Dermis blood vessel endothelial cell (primary cell): ENCODE measurements around the gene CHAD. TPM values are rescaled to one million over a fixed set of nuclear protein-coding genes. Genes with fewer than 3 reads are reported as not detected.
"Not testable (repeated sequence)": the region's sequence is repeated elsewhere in the genome, so short reads cannot be mapped to it uniquely, and the experiment has no call there.

Experiments
- DNase-seq: peaks from one replicate; pipeline ENCODE4 v3.0.0; 2010
- total RNA-seq: library from RNA; depleted of rRNA; stranded (reverse); fragments of >200 nt; gene quantifications from 2 replicates; pipeline ENCODE4 v1.2.3, GENCODE V29; 2014

CHAD gene
- total RNA-seq, 1 donor from 2014 or later, result not detected

DNA sequence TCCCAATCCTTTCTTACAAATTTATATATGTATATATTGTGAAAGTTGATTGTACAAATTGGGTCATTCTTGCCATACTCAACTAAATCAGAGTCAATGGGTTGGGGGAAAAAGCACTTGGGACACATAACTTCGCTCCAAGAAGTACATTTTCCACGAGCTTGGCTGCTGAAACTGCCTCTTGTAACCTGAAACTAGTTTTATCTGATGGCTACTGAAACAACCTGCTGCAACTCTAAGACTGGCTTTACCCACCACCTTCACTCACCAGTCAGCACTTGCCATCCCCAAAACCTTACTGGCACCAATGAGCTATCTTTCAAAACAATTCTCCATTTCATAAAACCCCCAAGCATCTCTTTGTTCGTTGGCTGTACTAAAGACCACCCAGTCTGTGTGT is 25.1 kb upstream of the CHAD start:
- DNase-seq, result no peak

GRCh38 chr17:50492214-50492613 is 23.5 kb upstream of the CHAD start:
- no peak for DNase-seq

DNA sequence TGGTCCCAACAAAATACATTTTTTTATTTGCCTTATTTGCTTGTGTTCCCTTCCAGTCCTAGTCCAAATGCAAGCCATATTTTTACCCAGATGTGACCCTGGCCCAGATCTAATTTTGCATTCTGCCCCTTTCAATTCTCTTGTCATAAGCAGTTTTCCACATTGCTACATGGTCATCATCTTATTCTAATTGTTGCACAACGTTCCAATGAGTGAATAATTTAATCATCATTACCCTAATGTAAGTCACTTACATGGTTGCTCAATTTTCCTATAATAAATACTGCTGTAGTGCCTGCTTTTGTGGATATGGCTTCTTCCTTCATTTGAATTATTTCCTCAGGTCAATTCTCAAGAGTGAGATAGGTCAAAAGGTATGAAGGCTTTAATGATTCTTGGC is 22.8 kb upstream of the CHAD start:
- no peak for DNase-seq

GRCh38 chr17:50488880-50489279 is 20.2 kb upstream of the CHAD start:
- DNase-seq, result no peak

GRCh38 chr17:50487213-50488096 is 18.8 kb upstream of the CHAD start:
- DNase-seq, result peak; percentile 12

GRCh38 chr17:50484386-50485155 is 15.9 kb upstream of the CHAD start:
- DNase-seq, result no peak

DNA sequence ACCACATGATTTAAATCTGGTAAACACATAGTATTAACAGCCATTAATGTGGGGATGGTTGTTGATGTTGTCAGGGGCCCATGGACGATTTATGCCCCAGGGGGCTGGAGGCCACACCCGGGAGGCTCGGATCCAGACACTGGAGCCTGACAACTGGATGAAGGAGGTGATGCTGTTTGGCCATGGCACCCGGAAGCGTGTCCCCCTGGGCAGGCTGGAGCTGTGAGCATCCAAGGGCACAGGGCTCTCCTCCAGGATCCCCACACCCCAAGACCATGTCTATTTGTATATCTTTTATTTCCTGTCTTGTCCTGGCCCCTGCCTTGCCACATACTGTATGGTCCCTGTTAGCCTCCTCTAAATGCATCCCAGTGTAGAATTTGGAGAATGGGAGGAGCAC is 14.6 kb upstream of the CHAD start:
- DNase-seq, result no peak

GRCh38 chr17:50482516-50482915 is 13.8 kb upstream of the CHAD start:
- DNase-seq, result peak; percentile 97

DNA sequence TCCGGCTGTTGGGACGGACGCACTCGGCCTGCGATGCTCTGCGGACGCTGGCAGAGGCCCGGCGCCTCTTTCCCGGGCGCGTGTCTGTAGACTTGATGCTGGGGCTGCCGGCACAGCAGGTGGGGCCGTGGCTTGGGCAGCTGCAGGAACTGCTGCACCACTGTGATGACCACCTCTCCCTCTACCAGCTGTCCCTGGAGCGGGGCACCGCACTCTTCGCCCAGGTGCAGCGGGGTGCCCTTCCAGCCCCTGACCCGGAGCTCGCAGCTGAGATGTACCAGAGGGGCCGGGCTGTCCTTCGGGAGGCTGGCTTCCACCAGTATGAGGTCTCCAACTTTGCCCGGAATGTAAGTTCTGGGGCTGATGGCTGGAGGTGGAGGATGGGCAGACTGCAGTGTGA is 13.4 kb upstream of the CHAD start:
- DNase-seq, result no peak

GRCh38 chr17:50481648-50482047 is 13.0 kb upstream of the CHAD start:
- no peak for DNase-seq

DNA sequence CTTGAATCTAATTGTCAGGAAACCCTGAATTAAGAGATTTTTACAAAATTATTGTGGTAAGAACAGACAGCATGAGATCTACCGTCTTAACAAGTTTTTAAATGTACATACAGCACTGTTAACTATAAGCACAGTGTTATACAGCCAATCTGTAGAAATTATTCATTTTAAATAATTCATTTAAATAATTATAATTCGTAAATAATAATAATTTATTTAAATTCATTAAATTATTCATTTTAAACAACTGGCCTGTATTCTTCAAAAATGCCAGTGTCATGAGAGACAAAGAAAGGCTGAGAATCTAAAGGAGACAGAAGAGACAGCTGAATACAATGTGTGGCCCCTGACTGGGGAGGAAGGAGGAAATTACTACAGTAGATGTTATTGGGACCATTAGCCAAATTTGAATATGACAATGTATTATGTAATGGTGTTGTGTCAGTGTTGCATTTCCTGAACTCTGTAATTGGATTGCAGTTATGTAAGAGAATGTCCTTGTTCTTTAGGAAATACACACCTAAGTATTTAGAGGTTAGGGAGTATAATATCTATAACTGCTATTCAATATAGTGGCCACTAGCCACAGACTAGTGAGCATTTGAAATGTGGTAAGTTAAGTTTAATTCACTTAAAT is 12.3 kb upstream of the CHAD start:
- DNase-seq, result peak; percentile 55

GRCh38 chr17:50480142-50480764 is 11.6 kb upstream of the CHAD start:
- no peak for DNase-seq

DNA sequence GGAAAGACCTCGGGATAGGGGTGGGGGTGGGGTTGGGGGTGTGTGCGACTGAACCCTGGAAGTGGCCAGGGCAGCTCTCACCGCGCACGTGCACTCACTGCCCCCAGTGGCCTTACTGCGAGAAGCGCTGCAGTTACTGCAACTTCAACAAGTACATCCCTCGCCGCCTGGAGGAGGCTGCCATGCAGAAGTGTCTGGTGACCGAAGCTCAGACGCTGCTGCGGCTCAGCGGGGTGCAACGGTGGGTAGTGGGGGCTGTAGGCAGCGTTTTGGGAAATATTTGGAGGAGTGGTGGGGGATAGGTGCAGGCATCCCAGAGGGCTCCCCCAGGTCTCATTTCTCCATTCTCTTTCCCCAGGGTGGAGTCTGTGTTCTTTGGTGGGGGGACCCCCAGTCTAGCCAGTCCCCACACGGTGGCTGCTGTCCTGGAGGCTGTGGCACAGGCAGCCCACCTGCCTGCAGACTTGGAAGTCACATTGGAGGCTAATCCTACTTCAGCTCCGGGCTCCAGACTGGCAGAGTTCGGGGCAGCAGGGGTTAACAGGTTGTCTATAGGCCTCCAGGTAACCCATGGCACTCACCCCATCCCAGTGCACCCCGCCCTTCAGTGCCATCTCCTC is 11.0 kb upstream of the CHAD start:
- DNase-seq, result peak; percentile 89

DNA sequence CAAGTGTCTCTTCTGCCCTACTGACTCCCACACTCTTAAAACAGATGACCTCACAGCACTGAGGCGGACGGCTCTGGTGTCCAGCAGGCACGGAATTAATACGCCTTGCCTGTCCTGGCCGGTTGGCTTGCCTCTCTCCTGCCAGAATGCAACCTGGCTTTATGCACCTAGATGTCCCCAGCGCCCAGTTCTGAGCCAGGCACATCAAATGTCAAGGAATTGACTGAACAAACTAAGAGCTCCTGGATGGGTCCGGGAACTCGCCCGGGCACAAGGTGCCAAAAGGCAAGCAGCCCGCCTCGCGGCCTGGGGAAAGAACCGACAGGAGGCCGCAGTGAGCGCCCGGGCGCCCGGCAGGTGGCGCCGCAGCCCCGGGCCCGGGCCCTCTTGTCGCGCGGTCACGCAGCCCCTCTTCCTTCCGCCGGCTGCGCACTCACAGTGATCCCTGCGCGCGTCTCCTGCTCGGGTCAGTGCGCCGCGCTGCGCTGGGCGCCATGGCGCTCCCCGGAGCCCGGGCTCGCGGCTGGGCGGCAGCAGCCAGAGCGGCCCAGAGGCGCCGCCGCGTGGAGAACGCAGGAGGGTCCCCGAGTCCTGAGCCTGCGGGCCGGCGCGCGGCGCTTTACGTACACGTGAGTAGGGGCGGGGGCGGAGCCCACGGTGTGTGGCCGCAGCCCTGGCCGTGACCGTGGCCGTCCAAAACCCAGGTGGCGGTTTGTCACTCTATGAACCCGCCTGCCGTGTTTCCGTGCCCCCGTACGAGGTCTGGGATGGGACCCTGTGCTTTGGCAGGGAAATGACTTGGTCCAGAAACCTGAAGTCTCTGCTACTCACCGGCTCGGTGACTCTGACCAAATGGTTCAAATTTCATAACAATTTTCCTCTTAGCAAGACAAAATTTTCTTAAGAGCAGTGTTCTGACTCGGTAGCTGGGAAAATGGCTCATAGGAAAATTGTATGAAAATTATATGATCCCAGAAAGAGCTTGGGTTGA is 10.0 kb upstream of the CHAD start, which contains the start of gene RSAD1:
Gene RSAD1, plus strand, starts transcription at position 470 of the 991 bp plus-strand sequence. Its CDS starts 25 bp downstream, at position 495.
- peak; percentile 90 for DNase-seq

GRCh38 chr17:50477976-50478375 is 9.3 kb upstream of the CHAD start:
- no peak for DNase-seq

GRCh38 chr17:50476545-50477315 is 8.1 kb upstream of the CHAD start:
- DNase-seq, result no peak

DNA sequence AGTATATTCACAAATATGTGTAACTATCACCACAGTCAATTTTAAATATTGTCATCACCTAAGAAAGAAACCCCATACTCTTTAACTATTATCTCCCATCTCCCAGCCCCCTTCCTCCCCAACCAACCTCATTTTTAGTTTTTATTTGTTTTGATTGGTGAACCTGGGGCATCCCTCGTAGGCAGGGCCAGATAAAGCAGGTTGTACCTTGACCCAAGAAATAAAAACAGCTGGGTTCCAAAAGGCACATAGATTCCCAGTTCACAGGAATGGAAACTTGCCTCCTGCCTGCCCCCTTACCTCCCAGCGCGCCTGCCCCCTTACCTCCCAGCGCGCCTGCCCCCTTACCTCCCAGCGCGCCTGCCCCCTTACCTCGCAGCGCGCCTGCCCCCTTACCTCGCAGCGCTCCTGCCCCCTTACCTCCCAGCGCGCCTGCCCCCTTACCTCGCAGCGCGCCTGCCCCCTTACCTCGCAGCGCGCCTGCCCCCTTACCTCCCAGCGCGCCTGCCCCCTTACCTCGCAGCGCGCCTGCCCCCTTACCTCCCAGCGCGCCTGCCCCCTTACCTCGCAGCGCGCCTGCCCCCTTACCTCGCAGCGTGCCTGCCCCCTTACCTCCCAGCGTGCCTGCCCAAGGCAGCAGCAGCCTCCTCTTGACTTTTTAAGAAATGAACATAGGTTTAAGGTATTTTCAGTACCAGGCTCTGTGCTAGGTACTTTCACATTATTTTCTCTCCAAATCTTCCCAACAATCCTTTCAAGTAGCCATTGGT is 7.3 kb upstream of the CHAD start:
- not testable (repeated sequence) for DNase-seq

DNA sequence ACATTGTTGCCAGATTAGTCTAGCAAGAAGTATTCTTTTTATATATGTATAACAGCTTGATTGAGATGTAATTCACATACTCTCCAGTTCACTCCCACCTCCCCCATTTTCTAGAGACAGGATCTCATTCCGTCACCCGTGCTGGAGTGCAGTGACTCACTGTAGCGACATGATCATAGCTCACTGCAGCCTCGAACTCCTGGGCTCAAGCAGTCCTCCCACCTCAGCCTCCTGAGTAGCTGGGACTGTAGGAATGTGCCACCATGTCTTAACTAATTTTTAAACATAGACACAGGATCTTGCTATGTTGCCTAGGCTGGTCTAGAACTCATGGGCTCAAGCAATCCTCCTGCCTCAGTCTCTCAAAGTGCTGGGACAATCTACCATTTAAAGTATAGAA is 6.7 kb upstream of the CHAD start:
- DNase-seq, result no peak

- no peak for DNase-seq
These were observed 5.8 kb upstream of the CHAD start for GRCh38 chr17:50474523-50474922.
